CD4-positive, alpha-beta T cell treated with Interleukin-4 for 4 hours (primary cell): Measurements from ENCODE around the gene CCDC102B.
"Not testable (repeated sequence)": the region's sequence is repeated elsewhere in the genome, so short reads cannot be mapped to it uniquely, and the experiment has no call there.

ENCODE experiments used
- DNase-seq: peaks from one replicate; pipeline ENCODE4 v3.0.0-alpha.2; 2020

Gene CCDC102B

DNA sequence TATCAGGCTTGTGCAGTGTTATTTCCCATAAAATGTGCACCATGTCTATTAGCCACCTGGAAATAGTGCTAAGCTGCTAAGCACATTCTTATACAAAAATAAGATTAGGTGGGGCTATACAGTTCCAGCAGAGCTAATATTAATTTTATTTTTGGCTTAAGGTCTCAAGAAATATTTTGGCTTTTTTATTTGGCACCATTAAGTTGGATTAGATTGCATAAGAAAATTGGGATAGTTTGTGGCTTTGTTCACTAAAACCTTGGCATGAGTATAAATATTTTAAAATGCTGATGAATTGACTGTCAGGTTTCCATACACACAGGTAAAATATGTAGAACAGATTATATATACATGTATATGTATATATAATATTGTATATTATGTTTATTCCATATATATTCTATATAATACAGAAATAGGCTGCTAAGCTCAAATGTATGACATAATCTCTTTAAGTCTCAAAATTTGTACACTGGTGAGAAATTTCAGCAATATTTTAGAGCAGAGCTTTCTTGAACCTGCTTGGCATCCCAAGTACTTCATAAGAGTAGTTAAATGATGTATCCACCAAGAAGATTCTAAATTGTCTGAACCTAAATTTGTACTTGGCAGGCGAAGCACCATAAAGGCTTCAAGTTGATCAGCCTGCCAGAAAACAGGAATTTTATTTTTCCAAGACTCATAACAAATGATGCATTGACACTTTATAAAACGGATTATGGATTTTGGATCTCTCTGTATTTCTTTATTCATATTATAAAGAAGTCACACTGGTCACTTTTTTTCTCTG, 32.6 kb downstream of the CCDC102B start:
- no peak for DNase-seq

DNA sequence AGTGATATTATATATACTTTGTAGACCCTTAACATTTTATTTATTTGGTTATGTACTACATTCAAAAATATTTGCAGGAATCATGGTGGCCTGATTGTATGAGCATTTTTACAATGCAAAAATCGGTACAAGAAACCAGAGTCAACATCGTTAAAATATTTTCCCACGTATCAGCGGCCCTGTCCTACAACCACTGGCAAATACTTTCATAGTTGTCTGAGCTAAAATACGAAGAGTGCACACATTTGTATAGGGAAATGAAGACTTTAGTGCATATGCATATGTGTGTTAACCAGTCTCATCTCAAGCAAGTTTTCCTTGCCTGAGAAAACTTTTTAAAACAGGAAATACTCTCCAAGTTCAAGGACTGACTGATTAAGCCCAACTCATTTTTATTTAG, 35.9 kb downstream of the CCDC102B start:
- DNase-seq, result no peak

DNA sequence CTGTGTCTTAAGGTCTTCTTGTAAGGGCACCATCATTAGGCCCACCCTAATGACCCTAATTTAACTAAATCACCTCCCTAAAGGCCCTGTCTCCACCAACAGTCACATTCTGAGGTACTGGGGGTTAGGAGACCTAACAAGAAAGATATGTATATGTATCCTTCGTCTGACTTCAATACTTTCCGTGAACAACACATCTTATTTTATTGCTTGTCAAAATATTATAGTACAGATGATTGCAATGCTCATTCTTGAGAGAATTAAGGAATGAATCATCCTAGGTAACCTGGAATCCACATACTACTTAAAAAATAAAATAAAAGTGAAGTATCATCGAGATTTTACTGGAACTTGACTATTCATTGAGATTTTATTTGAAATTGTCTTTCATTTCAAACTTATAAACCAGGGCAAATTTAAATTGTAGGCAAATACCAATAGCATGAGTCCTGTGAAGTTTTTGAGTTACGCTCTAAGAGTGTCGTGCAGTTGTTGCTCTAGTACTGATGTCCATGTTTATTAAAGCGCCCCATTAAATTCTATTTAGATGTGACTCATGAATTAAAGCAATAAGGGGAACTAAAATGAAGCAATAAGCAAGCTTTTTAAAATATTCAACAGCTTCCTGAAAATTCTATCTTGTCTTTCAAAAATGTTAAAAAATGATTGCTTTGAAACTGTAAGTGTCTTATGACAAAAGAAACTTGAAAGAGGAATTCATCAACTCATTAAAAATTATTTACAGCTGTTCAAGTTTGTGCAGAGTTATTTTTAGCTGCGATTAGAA, 40.0 kb downstream of the CCDC102B start:
- no peak for DNase-seq

DNA sequence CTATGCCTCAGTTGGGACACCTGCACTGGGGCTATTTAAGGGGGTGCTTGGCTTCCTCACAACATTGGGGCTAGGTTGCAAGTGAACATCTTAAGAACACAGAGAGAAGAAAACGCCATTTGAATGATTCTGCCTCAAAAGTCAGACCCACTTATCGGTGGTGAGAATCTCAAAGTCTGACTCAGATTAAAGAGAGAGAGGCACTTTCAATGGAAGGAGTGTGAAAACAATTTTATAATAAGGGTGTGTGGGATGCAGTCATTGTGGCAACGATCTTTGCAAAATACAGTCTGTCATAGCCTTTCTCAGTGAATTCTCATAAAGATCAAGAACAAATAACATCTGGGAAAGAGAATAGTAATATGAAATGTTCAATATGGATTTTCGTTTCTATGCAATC, 41.8 kb downstream of the CCDC102B start:
- no peak for DNase-seq

DNA sequence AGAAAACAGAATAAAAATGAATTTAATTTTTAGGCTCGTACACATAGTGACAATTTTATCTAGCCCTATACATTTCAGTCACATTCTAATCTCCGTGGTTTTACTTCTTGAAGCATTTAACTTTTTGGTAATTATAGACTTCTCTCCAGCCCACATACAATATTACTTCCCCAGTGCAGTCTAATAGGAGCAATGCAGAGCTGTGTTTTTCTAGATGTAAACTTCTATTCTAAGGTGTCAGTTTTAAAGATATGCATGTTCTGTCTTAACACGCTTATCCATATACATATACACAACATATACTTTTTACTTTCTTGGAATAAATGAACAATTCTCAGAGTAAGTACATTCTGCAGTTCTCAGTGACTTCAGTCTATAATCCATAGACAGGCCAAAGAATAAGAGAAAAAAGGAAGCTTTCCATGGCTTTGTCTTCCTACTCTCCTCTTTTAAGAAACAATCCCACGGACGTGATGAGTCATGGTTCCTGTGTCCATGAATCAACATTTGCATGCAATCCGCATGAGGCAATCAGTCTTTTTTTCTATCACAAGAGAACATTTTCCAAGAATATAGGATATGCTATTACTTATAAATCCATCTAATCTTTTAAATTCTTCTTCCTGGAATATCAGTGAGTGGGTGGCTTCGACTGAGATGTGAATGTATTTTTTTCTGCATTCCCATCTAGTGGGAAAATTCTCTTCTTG, 42.8 kb downstream of the CCDC102B start:
- DNase-seq, result no peak

DNA sequence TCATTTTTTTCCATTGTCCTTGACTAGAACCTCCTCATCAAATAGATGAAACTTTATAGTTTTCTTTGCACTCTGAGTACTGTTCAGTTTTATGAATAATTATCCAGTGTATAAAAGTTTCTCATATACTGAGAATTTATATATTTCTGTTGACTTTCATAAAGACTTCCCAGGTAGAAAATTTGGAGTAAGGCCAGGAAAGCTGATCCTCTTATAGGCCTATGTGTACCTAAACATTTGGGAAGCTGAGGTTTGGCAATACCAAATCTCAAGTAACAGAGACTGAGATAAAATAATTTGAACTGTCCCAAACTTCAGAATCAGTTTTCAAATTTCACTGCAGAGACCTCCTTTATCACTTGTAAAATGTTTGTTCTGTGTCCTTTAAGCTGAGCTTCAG, 43.4 kb downstream of the CCDC102B start:
- DNase-seq, result no peak

DNA sequence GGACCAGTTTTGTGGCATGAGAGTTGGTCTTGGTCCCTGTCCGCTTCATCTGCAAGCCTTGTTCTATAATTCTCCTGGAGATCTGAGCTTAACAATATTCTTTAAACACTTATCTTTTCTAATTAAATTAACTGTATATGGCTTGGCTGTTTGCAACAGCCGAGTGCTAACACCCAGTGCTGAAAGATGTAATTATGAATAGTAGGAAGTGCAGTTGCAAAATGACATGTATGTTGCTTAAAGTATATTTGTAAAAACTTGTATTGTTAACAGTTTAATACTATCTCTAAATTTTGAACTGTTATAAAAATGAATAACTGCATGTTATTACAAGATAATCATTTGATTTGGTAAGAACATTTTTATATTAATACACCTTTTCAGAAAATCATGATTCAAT, 45.1 kb downstream of the CCDC102B start:
- DNase-seq, result no peak

DNA sequence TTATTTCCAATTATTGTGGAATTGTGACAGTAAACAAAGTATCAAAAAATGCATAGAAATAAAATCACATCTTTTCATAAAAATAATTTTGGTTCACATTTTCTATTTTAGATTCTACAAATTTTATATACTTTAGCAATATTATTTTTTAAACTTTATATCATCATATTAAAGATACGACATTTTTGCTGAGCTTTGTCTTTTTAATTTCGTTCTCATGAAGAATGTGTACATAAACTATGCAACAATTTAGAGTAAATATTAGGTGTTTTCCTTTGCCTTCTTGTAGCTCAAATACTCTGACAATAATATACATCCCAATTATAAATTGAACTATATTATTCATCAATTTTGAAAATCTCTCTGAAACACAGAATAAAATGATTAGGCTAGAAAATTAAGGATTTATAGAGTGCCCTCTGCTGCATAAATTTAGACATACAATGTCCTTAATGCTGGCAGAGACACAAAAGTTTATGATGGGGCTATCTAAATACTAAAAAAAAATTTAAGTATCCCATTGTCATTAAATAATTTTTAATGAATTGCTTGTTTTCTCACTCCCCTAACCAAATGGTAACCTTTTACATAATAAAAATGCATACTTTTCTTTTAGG, 45.7 kb downstream of the CCDC102B start:
- no peak for DNase-seq

DNA sequence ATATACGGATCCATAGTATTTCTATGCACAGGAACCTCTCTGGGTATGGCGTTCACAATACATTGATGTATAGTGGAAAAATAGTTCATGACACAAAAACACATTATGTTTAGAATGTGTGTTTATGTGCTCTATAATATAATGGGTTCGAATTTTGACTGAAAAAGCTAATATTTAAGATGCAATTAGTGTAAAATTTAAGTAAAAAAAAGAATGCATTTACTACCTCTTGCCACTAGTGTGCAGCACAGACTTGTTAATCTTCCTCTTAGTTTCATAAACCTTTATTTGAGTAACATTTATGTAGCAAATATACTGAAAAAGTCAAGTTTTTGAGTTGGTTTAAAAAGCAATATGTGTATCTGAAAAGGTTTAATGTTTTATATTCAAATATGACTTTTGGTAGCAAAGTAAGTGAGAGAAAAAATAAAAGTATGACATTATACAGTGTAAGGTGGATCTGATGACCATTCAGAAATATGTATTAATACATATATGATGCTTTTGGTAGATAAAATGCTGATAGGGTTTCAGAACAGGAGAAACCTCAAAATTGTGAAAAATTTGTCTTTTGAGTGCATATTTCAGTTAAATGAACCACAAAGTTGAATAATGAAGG, 49.4 kb downstream of the CCDC102B start:
- peak; percentile 6 for DNase-seq

DNA sequence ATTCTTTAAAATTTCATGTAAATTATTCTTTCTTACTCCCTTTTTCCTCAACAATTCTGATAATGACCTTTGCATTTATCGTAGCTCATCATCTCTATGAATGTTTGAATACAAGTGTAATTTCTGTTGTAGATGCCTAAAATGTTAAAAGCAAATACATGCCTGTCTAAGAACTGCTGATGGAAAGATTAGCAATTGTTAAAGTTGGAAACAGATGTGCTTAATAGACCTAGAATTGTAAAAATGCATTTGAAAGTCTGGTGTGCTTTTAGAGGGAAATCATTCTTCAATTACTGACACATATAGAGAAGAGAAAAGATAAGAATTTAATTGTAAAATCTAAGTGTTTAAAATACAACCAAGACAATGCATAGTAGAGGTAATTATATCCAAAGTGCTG, 50.4 kb downstream of the CCDC102B start:
- no peak for DNase-seq

DNA sequence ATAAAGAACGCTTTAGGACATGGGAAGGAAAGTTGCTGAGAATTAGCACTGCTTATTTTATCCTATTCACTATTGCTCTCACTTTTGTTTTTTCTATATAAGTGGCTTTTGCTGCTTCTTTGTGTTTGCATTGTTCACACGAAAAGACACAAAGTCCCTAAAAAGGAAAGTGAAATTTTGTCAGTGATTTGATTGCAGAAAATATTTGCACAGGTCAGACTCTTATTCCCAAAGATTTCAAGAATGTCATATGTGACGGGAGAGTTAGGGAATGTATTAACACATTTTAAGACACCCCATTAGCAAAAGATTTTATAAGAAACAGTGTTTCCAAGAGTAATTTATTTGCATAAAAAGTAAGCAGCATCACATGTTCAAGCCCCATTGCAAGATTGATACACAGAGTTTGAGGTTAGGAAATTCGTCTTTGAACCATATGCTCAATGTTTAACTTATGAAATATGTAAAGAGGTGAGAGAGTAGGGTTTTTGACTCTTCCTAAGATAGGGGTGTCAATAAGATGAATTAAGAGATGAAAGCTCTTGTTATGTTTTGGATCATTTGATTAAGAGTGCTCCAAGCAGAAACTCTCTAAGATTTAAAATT, 57.0 kb downstream of the CCDC102B start:
- no peak for DNase-seq

DNA sequence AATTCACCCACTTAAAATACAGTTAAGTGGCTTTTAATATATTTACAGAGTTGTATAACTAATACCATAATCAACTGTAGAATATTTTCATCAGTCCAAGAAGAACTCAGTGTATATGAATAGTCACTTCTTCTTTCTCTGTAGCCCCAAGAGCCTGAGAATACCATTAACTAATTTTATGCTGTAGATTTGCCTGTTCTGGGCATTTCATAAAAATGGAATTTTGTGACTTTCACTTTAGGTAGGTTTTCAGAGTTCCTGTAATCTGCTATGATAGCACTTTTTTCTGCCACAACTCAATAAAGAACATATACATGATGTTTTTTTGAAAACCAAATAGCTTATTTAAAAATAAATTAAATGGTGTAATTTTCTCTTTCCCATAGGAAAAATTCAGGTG, 57.6 kb downstream of the CCDC102B start:
- DNase-seq, result no peak

DNA sequence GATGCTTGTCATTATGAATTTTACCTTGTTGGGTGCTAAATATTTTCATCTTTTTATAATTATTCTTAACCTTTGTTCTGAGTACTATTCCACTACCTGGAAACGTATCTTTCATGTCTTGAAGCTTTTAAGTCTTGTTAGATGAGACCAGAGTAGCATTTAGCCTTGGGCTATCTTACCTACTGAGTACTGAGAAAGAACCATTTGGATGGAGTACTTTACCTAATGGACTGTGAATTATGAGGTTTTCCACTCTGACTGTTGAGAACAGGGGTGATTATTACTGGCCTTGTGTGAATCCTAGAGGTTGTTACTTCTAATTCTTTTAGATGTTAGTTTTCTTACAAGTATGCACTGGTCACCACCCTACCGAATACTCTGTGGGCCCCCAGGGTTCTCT, 63.5 kb downstream of the CCDC102B start:
- DNase-seq, result no peak

DNA sequence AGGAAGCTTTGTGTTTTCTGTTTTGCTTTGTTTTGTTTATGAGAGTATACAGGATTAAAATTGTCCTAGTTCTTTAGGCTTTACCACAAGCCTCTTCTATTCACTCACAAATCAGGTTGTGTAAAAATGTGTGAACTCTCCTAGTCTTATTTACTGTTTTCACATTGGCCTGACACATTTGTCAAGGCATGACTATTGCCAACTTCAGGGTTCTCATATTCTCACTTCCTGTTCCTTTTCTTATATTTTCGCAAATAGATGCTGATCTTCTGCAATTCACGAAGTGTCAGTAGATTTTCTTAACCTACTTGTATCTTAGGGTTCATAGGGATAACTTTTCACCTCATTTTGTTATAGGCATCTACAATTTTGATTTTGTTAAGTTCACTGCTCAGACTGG, 67.1 kb downstream of the CCDC102B start:
- DNase-seq, result no peak

DNA sequence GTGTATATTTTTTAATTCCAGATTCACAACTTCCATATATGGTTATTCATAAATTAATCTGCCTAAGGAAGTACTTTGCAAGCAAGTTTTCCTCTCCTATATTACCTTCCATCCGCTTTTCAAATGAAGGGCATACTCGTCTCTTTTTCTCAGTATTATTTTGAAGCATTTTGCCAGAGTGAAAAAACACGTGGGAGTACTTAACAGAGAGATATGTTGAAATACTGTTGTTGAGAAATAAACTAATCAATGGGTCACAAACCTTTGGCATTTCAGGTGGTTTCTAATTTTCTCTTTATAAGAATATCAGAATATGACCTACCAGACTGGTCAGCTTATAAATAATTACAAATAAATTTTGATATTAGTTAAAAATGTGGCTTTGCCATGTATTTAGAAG, 67.6 kb downstream of the CCDC102B start:
- no peak for DNase-seq

DNA sequence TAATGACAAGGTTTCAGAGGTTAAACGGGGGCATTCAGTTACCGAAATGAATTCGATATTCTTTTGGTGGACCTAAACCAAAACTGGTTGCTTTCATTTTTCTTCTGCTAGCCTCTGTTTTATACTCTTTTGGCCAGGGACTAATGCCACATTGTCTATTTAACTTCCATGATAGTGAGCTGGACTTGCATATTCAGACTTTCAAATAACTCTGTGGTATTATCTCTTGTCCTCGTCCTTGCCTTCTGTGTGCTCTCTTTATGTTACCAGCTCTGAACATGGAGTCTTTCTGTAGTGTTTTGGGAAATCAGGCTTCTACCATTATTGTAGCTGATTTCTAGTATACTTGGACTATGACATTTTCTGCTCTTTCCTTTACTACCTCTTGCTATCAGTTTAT, 75.1 kb downstream of the CCDC102B start:
- DNase-seq, result no peak

DNA sequence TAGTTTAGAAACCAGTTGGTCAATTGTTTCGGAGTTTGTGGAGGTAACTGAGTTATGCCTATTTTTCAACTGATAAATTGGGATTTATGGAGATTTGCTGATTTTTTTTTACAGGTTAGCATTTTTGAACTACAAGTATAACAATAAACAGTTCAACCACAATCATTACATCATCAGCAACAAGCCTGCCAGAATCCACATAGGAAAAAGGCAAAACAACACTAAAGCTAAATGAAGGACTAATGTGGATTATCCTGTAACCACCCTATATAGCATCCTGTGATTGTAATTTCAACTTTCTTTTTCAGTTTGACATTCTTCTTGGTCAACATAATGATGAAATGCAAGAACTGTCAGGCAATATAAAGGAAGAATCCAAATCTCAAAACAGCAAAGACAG, 76.5 kb downstream of the CCDC102B start:
- DNase-seq, result no peak

DNA sequence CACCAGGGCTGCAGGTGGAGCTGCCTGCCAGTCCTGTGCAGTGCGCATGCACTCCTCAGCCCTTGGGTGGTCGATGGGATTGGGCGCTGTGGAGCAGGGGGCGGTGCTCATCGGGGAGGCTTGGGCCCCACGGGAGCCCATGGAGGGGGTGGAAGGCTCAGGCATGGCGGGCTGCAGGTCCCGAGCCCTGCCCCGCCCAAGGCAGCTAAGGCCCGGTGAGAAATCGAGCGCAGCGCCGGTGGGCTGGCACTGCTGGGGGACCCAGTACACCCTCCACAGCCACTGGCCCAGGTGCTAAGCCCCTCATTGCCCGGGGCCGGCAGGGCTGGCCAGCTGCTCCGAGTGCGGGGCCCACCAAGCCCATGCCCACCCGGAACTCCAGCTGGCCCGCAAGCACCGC, 82.1 kb downstream of the CCDC102B start:
- DNase-seq, result not testable (repeated sequence)

DNA sequence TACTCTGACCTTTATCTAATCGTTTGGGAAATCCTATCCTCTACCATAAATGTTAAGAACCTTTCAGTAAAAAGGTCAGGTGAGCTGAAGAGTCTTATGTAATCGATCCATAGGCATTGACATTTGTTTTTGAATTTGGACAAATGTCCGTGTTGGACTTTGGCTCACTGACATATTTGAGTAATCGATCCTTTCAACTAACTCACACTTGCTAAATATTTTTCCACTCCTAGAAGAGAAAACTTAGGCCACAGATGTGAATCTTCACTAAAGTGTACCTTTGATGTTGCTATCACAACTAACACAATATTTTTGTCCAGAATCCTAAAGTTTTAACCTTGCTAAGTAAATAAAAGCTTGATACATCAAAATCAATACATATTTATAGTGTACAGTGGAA, 89.5 kb downstream of the CCDC102B start:
- no peak for DNase-seq

DNA sequence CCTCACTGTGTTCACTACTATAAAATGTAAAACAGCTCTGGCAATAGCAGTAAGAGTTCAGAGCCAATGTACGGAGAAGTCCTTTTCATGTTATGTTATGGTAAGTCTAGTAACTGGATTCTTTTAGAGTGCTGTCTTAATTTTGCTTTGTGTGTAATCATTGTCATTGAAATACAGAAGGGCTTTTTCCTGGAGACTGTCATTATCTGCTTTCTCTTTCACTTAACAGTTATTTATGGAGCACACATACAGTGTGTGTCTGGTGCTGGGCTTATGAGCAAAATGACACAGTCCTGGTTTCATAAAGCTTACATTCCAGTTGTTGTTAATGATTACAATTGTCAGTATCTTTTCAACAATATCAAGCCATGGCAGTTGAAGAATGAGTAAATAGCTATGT, 95.5 kb downstream of the CCDC102B start:
- no peak for DNase-seq

DNA sequence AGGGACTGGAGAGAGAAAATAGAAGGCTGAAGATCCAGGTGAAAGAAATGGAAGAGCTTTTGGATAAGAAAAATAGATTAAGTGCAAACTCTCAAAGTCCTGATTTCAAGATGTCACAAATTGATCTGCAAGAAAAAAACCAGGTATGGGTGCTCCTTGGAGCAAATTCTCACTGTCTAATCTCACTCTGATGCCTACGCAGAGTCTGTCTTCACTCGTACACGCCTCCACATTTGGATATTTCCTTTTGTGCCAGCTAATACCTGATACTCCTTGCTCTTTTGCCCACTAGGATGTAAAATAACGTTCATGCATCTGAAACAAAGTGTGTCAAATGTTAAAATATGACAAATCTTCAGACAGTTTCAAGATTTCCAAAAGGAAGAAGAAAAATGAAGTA, 99.4 kb downstream of the CCDC102B start:
- DNase-seq, result no peak

DNA sequence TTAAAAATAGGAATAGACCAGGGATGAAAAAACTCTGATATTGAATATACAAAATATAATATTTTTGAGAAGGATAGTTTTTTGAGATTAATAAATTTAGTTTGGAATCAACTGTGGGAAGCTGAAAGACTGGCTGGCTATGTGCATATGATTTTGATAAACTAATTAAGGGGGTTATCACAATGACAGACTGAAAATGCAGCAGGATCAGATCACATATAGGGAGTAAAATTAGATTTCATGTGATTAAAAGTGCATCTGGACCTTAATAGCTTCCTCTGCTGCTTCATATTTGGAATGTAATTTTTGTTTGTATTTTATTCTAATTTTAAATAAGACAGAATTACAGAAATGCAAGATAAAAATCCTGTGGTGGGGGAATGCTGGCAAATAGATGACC, 111.7 kb downstream of the CCDC102B start:
- DNase-seq, result no peak

DNA sequence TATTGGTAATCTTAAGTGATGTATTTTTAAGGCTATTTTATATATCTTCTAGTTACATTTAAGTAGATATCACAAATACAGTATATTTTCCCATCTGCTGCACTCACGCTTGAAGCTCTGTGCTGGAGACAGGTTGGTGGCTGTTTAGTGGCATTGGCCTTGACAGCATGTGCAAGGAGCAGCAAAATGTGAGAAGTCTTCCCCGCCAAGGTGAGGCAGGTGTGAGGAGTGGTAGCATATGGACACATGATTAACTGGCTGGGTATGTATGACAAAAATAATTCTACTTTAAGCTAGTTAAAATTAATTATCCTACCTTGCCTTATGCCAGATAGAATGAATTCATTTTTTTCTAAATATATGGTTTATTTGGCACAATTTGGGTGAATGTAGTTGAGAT, 117.2 kb downstream of the CCDC102B start:
- DNase-seq, result no peak
